ENCODE measurements around the gene LRRFIP1.

Gene LRRFIP1

DNA sequence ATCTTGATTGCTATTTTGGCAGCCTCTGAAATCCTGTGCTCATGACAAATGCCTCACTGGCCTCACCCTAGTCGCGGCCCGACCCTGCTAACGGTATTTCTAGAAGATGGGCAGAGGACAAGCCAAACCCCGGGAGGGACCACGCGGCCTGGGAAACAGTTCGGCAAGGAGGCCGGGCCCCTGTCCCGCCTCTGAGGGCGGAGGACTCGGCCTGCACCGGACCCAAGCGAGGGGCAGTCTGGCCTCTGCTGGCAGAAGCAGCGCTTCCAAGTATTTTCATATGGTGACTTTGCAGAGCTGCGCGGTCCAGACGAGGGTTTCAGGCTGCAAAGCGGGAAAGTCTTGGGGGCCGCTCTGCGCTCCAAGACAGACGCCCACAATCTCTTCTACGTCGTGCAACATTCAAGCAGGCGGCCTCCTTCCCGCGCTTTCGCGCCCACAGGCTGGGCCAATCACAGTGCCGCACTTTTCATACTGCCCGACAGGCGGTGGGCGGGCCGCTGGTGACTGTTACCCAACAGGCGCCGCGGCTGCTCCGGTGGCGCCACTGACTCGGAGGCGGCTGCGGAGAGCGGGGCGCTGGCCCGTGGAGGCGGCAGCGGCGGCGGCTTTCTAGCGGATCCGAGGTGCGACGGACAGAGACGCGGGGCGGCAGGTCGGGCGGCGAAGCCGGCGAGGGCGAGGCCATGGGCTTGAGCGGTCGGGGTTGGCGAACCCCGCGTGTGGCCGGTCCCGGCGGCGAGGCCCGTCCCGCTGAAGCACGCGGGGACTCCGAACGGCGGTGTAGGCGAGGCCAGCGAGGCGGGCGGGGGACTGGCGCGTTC, 171.1 kb downstream of the LRRFIP1 start, which contains the start of gene RBM44:
TSS of gene RBM44 (plus strand) at position 544 of the 824 bp plus-strand sequence. CDS start 14,831 bp downstream, outside the sequence.
- no peak for DNase-seq

DNA sequence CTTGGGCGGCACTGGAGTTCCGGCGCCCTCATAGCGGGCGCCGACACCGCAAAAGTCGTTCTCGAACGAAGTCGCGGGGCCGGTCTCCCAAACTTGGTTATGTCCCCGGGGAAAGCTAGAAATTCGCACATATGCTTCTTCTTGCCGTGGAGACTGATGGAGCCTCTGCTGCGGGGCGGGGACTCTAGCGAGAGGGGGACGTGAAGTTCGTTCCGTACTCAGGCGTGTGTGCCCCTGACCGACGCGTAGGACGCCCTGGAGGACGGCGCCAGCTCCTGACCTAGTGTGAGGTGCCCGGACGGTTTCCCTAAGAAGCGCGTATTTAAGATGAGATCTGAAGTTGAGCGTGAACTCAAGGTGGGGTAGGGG, 171.7 kb downstream of the LRRFIP1 start:
- no peak for DNase-seq

DNA sequence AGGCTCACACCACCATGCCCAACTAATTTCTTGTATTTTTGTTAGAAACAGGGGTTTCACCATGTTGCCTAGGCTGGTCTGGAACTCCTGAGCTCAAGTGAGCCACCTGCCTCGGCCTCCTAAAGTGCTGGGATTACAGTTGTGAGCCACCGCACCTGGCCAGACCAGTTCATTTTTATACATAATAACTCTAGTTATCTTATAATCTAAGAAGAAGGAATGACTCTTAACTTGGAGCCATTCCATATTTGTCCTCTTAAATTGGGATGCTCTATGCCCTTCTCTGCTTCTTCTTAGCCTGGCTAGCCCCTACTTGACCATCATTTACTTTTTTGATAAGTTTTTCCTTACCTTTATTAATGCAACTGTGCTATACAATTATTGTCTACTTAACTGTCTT, 174.1 kb downstream of the LRRFIP1 start:
- no peak for DNase-seq

DNA sequence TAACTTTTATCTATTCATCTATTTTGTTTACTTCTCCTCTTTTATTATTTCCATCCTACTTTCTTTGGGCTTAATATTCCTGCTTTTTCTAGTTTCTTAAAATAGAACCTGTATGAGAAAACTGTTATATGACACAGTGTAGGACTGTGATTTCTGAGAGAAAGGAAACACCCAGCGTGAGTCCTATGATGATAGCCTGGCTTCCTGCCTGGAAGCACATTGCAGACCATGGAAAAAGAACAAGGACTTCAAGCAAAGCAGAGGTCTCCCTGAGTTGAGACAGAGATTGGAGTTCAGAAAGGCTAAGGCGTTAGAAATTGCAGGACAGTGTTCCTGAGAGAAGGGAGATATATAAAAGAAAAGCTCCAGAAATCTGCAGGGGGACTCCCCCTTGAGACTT, 178.9 kb downstream of the LRRFIP1 start:
- peak; percentile 8 for DNase-seq

DNA sequence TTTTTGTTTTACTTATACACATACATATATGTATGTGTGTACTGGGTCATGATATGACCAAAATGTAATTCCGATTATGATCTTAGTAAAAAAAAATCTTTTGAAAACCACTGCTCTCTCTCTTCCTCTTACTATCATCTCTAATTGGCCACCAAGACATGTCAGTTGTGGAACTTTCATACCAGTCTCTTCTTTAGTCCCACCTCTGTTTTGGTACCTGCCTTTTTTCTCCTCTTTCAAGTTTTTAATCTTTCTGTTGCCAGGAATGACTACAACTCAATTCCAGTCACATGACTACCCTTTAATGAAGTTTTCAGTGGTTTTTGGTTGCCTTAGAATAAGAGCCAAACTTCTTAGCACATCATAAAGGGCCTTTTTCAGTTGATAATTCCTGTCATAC, 188.2 kb downstream of the LRRFIP1 start:
- DNase-seq: no peak

DNA sequence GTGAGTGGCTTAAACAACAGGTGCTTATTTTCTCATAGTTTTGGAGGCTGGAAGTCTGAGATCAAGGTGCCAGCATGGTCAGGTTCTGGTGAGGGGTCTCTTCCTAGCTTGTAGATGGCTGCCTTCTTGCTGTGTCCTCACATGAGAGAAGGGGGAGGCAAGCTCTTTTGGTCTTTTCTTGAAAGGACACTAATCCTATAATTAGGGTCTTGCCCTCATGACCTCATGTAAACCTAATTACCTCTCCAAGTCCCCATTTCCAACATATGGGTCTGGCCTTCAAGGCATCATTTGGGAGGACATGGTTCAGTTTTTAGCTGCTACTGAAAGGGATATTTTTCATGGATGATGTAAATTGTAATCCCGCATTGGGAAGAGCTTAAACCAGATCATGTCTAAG, 189.1 kb downstream of the LRRFIP1 start:
- no peak for DNase-seq

DNA sequence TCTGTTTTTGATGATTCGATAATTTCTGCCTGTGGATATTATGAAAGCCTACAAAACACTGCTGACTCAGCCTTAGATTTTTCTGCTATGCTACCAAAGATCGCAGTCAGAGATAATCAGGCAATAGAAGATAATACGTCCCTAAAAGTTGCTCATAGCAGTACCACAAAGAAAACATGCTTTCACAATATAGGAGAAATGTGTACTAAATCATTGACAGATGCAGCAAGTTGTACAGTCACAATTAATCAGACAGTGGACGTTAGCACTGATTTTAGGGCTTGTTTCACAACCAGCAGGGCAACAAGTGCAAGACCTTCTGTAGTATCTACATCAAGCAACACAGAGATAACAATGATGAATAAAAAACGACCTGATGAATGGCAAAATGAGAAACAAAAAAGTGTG, 190.7 kb downstream of the LRRFIP1 start:
- DNase-seq: no peak

DNA sequence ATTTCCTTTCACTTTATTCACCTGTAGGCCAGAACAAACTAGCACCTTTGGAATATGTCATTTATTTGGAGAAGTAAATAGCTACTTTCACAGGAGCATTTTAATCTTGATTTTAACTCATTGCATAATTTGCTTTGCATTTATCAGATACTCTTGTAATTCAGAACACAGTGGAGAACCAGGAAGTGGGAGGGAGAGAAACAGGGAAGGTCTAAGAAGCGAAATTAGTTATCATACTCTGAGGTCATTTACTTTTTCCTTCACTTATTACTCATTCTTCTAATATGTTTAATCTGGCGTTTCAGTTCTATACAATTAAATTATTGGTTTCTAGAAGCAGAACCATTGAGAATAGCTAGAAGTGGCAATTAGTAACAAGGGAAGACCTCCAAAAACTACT, 191.8 kb downstream of the LRRFIP1 start:
- no peak for DNase-seq

DNA sequence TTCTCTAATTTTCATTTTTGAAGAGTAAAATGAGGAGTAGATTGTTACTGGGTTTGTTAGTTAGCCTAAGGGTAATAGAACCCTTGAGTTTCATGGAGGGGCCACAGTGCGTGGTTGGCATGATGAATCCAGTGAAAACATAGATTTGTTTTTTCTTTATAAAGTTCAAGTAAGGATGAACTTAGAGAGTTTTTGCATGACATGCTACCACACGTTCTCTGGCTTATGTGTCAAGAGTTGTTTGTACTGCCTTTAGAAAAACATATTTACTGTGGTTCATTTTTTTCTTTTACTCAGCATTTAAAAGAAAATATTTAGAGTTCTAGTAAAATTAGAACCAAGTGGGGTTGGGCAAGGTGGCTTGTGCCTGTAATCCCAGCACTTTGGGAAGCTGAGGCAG, 193.0 kb downstream of the LRRFIP1 start:
- no peak for DNase-seq

DNA sequence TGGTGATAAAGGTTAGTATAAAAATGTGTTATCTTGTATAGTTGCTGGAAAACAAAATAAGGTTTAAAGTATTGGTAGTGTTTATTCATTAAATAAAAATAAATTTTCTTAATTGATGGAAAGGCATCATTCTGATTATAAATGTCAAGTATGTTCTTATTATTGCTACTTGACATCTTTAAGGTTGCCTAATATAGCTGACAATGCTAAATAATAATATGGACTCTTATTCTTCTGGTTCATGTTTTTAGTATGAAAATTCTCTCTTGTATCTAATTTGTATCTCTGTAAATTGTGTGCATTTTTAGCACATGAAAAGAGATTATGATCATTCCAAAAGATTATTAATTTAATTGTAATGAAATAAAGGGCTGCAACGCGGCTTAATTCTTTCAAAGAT, 196.2 kb downstream of the LRRFIP1 start:
- no peak for DNase-seq

DNA sequence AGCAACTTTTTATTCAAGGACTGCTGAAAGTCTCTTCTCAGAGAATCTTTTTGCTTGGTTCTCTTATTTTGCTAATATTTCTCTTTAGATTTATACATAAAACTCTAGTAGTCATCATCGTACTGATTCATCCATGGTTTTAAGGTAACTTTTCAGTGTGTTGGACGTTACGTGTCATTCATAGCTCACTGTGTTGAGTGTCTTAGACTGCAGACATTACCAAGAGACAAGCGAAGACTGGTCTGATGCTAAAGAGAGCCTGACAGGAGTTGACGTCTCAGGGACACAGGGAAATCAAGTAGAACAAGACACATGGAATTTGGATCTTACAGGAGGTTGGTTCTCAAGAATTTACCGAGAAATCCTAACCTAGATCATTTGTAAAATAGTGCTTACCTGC, 196.7 kb downstream of the LRRFIP1 start:
- DNase-seq: peak; percentile 12

DNA sequence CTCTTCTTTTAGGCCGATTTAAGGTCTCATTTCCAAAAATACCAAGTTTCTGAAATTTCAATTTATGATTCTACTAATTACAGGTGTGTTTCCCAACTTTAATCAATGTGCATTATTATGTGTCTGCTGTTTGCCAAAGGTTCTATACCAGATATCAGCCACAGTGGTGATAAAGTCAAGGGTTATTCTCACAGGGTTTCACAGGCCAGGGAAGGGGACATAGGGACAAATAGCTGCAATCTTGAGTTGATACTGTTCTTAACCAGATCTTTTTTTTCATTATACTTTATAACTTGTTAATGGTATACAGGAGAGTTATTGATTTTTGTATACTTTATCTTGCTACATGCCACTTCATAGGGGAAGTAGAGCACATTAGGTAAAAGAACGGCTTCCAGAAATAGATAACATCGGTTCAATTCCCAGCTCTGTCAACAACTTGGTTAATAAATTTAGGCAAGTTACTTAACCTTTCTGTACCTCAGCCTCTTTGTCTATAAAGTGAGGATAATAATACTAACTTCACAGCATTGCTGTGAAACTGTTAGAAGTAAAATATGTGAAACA, 200.1 kb downstream of the LRRFIP1 start:
- no peak for DNase-seq

Data from NCI-H69 (cell line).